Dedifferentiated amniotic fluid mesenchymal stem cell (primary cell): ENCODE data around the gene CCR2.
"Not testable (repeated sequence)": the region's sequence is repeated elsewhere in the genome, so short reads cannot be mapped to it uniquely, and the experiment has no call there.

Experiments
- DNase-seq: peaks from one replicate; pipeline ENCODE4 v3.0.0-alpha.2; 2016; ENCODE audit errors: extremely low spot score

The CCR2 gene

GRCh38 chr3:46378426-46378942, 24.6 kb downstream of the CCR2 start:
- DNase-seq = peak; percentile 17

GRCh38 chr3:46380471-46381221, 26.7 kb downstream of the CCR2 start:
- no peak for DNase-seq

GRCh38 chr3:46381625-46382024, 27.7 kb downstream of the CCR2 start:
- no peak for DNase-seq

GRCh38 chr3:46383211-46383950, 29.5 kb downstream of the CCR2 start:
- DNase-seq = no peak

- DNase-seq = no peak
These were observed 30.0 kb downstream of the CCR2 start for GRCh38 chr3:46383951-46384330.

GRCh38 chr3:46386205-46386604, 32.3 kb downstream of the CCR2 start:
- no peak for DNase-seq

GRCh38 chr3:46388847-46389246, 34.9 kb downstream of the CCR2 start:
- not testable (repeated sequence) for DNase-seq

- DNase-seq = no peak
These were observed 35.4 kb downstream of the CCR2 start for GRCh38 chr3:46389306-46389705.

- not testable (repeated sequence) for DNase-seq
These were observed 37.6 kb downstream of the CCR2 start for GRCh38 chr3:46391526-46391925.

GRCh38 chr3:46393011-46393410, 39.1 kb downstream of the CCR2 start:
- no peak for DNase-seq

GRCh38 chr3:46393554-46394434, 39.9 kb downstream of the CCR2 start:
- DNase-seq = no peak

- no peak for DNase-seq
These were observed 41.3 kb downstream of the CCR2 start for GRCh38 chr3:46395210-46395661.

GRCh38 chr3:46395766-46396530, 42.0 kb downstream of the CCR2 start:
- no peak for DNase-seq

GRCh38 chr3:46397111-46397510, 43.2 kb downstream of the CCR2 start:
- DNase-seq = no peak

- no peak for DNase-seq
These were observed 44.5 kb downstream of the CCR2 start for GRCh38 chr3:46398186-46398955.

- no peak for DNase-seq
These were observed 45.2 kb downstream of the CCR2 start for GRCh38 chr3:46399098-46399497.

GRCh38 chr3:46399557-46399956, 45.6 kb downstream of the CCR2 start:
- no peak for DNase-seq

GRCh38 chr3:46400000-46400734, 46.3 kb downstream of the CCR2 start:
- DNase-seq = no peak

- DNase-seq = no peak
These were observed 46.9 kb downstream of the CCR2 start for GRCh38 chr3:46400846-46401245.

- no peak for DNase-seq
These were observed 47.7 kb downstream of the CCR2 start for GRCh38 chr3:46401579-46401978.
